PC-9 (cell line): Measurements from ENCODE around the gene HDAC10. TPM values are rescaled to one million over a fixed set of nuclear protein-coding genes. Genes with fewer than 3 reads are reported as not detected.
"Not testable (repeated sequence)": the region's sequence is repeated elsewhere in the genome, so short reads cannot be mapped to it uniquely, and the experiment has no call there.

ENCODE experiments used
- BruUV-seq: library from RNA; stranded (reverse); fragments of 400-500 nt; replicated peaks from 2 replicates; lab custom pipeline; 2021; lab: Mats Ljungman, UMichigan
- CTCF ChIA-PET: fragments of 300-600 bp; sonication (Branson Sonifier 250); formaldehyde crosslinking; loops from one replicate; lab custom pipeline; 2022; ENCODE audit warnings: antibody characterized with exemption; lab: Charles Lee
- POLR2A ChIA-PET: fragments of 300-600 bp; sonication (Branson Sonifier 250); formaldehyde crosslinking; loops from one replicate; lab custom pipeline; 2022; ENCODE audit warnings: antibody characterized with exemption; ENCODE audit not compliant: unreplicated experiment; lab: Charles Lee
- DNase-seq, 2 experiments: peaks; one replicate each; pipeline versions ENCODE4 v3.0.0 to v3.0.0-alpha.2; 2015 to 2022; ENCODE audit warnings: mixed read lengths in 1 of 2
- H2AFZ ChIP-seq: fragments of 200-600 bp; sonication (generic); 2 replicates; pipeline ENCODE4 v1.8.1; 2017; ENCODE audit warnings: antibody characterized with exemption
- H3F3A ChIP-seq: fragments of 200-600 bp; sonication (generic); 2 replicates; pipeline ENCODE4 v1.8.1; 2017; ENCODE audit warnings: antibody characterized with exemption, mild to moderate bottlenecking, low read depth; ENCODE audit not compliant: insufficient read depth
- H3K27ac ChIP-seq: fragments of 200-600 bp; sonication (generic); 2 replicates; pipeline ENCODE4 v1.6.1; 2016; ENCODE audit warnings: mixed run types
- H3K27me3 ChIP-seq: fragments of 200-600 bp; sonication (generic); 2 replicates; pipeline ENCODE4 v1.6.1; 2016; ENCODE audit warnings: low read depth, mixed run types; ENCODE audit not compliant: insufficient read depth
- H3K36me3 ChIP-seq: fragments of 200-600 bp; sonication (generic); 2 replicates; pipeline ENCODE4 v1.6.1; 2016; ENCODE audit warnings: low read depth, mixed run types
- H3K4me1 ChIP-seq: fragments of 200-600 bp; sonication (generic); replicated peaks from 2 replicates; pipeline ENCODE4 v1.6.1; 2016; ENCODE audit warnings: mixed run types; ENCODE audit not compliant: insufficient read depth
- H3K4me2 ChIP-seq: fragments of 200-600 bp; sonication (generic); 2 replicates; pipeline ENCODE4 v1.6.1; 2017; ENCODE audit warnings: mixed run types
- H3K4me3 ChIP-seq: fragments of 200-600 bp; sonication (generic); 2 replicates; pipeline ENCODE4 v1.6.1; 2016; ENCODE audit warnings: mixed run types
- H3K79me2 ChIP-seq: fragments of 200-600 bp; sonication (generic); 2 replicates; pipeline ENCODE4 v1.6.1; 2017; ENCODE audit warnings: low read depth, mixed run types
- H3K9me2 ChIP-seq: fragments of 200-600 bp; sonication (generic); 2 replicates; pipeline ENCODE4 v1.8.1; 2017; ENCODE audit warnings: mild to moderate bottlenecking; ENCODE audit not compliant: insufficient read depth
- H3K9me3 ChIP-seq: fragments of 200-600 bp; sonication (generic); 2 replicates; pipeline ENCODE4 v1.8.1; 2016; ENCODE audit warnings: low read depth; ENCODE audit not compliant: insufficient read depth
- H4K20me1 ChIP-seq: fragments of 200-600 bp; sonication (generic); 2 replicates; pipeline ENCODE4 v1.8.1; 2017; ENCODE audit not compliant: insufficient read depth
- EZH2 ChIP-seq: fragments of 200-600 bp; sonication (generic); IDR thresholded peaks from 2 replicates; pipeline ENCODE4 v1.8.0; 2017; ENCODE audit warnings: antibody characterized with exemption, low read depth
- intact Hi-C: fragments of 100-400 bp; cut with micrococcal nuclease; formaldehyde crosslinking; loops from one replicate; pipeline ENCODE4 v1.10.0; 2022; ENCODE audit not compliant: unreplicated experiment
- total RNA-seq: library from RNA; stranded (reverse); gene quantifications from 2 replicates; pipeline ENCODE4 v1.2.3, GENCODE V29; 2021
- TF ChIP-seq, protein P1 (sequence below): fragments of 200-600 bp; sonication (generic); conservative IDR thresholded peaks from 2 replicates; pipeline ENCODE4 v1.6.1; 2017; ENCODE audit warnings: mixed run types, antibody characterized with exemption, mild to moderate bottlenecking, moderate library complexity

HDAC10 gene
- total RNA-seq, 1 experiment from 2014 or later = 80.5 TPM

DNA sequence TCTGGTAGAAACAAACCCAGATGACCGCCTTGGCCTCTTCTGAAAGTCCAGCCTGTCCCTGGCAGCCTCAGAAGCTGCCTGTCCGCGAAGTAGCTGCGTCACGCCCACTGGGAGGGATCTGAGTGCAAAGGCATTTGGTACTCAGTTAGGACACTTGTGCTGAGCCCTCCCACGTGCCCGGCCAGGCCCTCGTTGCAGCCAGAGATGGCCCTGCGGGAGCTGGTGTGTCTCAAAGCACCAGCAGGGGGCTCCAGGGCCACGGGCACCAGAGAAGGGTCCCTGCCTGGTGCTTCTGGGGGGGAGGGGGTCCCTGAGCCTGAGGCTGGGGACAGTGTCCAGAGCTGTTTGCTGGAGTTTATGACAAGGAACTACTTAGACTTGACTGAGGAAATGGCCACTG, 44.5 kb downstream of the HDAC10 start:
- POLR2A ChIA-PET = no interaction called here
- no peaks in the 10 kb centered on the region for H3K27me3 ChIP-seq
- H3K9me3 ChIP-seq = no peaks in the 10 kb centered on the region
- no peak overlapping the region for H3K4me2 ChIP-seq
- H4K20me1 ChIP-seq = peaks cover 65% of the 10 kb centered on the region
- no TSS peak for BruUV-seq
- CTCF ChIA-PET = no interaction called here
- peaks cover 12% of the 10 kb centered on the region for H3K4me1 ChIP-seq
- no peak overlapping the region for H2AFZ ChIP-seq
- no peak overlapping the region for H3K27ac ChIP-seq
- H3K79me2 ChIP-seq = peaks cover 29% of the 10 kb centered on the region
- H3K36me3 ChIP-seq = peaks cover 29% of the 10 kb centered on the region
- H3K9me2 ChIP-seq = no peaks in the 10 kb centered on the region
- intact Hi-C loops = no loop called here
- TF ChIP-seq, protein P1, sequence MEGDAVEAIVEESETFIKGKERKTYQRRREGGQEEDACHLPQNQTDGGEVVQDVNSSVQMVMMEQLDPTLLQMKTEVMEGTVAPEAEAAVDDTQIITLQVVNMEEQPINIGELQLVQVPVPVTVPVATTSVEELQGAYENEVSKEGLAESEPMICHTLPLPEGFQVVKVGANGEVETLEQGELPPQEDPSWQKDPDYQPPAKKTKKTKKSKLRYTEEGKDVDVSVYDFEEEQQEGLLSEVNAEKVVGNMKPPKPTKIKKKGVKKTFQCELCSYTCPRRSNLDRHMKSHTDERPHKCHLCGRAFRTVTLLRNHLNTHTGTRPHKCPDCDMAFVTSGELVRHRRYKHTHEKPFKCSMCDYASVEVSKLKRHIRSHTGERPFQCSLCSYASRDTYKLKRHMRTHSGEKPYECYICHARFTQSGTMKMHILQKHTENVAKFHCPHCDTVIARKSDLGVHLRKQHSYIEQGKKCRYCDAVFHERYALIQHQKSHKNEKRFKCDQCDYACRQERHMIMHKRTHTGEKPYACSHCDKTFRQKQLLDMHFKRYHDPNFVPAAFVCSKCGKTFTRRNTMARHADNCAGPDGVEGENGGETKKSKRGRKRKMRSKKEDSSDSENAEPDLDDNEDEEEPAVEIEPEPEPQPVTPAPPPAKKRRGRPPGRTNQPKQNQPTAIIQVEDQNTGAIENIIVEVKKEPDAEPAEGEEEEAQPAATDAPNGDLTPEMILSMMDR = peak; percentile 67
- no peak for TF ChIP-seq EZH2
- DNase-seq = no peak
- no peak overlapping the region for H3K4me3 ChIP-seq
- peaks cover 39% of the 10 kb centered on the region; the same call in 1 of the 2 replicates for H3F3A ChIP-seq

DNA sequence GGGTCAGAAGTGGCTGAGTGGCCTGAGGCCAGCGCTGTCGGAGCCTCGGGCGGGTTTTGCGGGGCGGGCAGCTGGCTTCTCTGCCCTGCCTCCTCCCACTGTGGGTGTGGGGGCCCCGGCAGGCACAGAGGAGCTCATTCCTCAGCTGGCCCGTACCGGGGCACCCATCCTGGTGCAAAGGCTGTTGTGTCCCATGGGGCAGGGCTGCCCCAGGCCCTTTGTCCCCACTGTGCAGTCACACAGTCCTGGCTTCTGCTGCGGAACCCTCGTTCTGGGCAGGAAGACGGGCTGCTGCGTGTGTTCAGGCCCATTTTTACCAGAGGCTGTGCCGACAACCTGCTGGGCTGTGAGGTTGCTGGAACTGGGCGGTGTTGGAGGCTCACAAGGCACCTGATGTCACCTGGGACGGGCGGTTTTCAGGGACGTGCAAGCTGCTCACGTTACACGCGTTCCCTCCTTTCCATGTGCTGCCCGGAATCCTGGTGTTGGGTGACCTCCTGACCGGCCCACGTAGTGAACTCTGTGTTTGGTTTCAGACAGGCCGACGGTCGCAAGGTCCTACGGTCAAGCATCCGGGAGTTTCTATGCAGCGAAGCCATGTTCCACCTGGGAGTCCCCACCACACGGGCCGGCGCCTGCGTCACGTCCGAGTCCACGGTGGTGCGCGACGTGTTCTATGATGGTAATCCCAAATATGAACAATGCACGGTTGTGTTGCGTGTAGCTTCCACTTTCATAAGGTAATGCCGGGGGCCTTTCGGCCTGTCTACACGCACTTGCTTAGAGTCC, 45.1 kb downstream of the HDAC10 start:
- H3K27ac ChIP-seq = no peak overlapping the region
- H4K20me1 ChIP-seq = peaks cover 61% of the 10 kb centered on the region
- no peak overlapping the region for H3K4me2 ChIP-seq
- no TSS peak for BruUV-seq
- H3K4me1 ChIP-seq = peaks cover 12% of the 10 kb centered on the region
- no peak for DNase-seq
- peaks cover 34% of the 10 kb centered on the region; the same call in 1 of the 2 replicates for H3F3A ChIP-seq
- H3K9me3 ChIP-seq = no peaks in the 10 kb centered on the region
- H2AFZ ChIP-seq = no peak overlapping the region
- no peaks in the 10 kb centered on the region for H3K9me2 ChIP-seq
- intact Hi-C loops = no loop called here
- CTCF ChIA-PET = no interaction called here
- H3K4me3 ChIP-seq = no peak overlapping the region
- POLR2A ChIA-PET = no interaction called here
- H3K27me3 ChIP-seq = no peaks in the 10 kb centered on the region
- TF ChIP-seq, protein P1 = no peak
- no peak for TF ChIP-seq EZH2
- peaks cover 24% of the 10 kb centered on the region for H3K36me3 ChIP-seq
- peaks cover 28% of the 10 kb centered on the region for H3K79me2 ChIP-seq

DNA sequence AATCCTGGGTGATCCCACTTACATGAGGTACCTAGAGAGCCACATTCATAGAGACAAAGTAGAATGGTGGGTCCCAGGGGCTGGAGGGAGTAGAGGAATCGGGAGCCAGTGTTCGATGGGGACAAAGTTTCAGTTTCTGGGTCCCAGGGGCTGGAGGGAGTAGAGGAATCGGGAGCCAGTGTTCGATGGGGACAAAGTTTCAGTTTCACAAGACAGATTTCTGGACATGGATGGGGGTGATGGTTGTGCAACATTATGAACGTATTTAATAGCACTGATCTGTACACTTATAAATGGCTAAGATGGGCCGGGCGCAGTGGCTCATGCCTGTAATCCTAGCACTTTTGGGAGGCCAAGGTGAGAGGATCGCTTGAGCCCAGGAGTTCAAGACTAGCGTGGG, 46.1 kb downstream of the HDAC10 start:
- H3K9me3 ChIP-seq, H2AFZ ChIP-seq, CTCF ChIA-PET, H3K4me3 ChIP-seq, H3K9me2 ChIP-seq, POLR2A ChIA-PET, H3K4me2 ChIP-seq, BruUV-seq, DNase-seq, H3K27me3 ChIP-seq, H3K27ac ChIP-seq: not testable (repeated sequence)
- Histone ChIP-seq H3K36me3 (peaks cover 21% of the 10 kb centered on the region), H3K79me2 (peaks cover 28% of the 10 kb centered on the region), H3K4me1 (peaks cover 12% of the 10 kb centered on the region), H3F3A (peaks cover 32% of the 10 kb centered on the region; the same call in 1 of the 2 replicates), H4K20me1 (peaks cover 51% of the 10 kb centered on the region)
- intact Hi-C loops = loop anchor here (5.0 kb wide), 1 partner anchor 278 kb away; no protein-coding TSS in a partner anchor
